GM23338 (cell line): ENCODE results near the gene CACNG8. TPM values are rescaled to one million over a fixed set of nuclear protein-coding genes. Genes with fewer than 3 reads are reported as not detected.

Experiments used
- ATAC-seq: fragments of 200-7000 bp; cut with Tn5 transposase; 3 replicates; pipeline ENCODE4 v1.9.1; 2020
- DNase-seq: peaks from one replicate; pipeline ENCODE4 v3.0.0-alpha.2; 2015; ENCODE audit warnings: low spot score
- H2AFZ ChIP-seq: fragments of 200-600 bp; sonication (generic); 2 replicates; pipeline ENCODE4 v1.8.0; 2016; ENCODE audit warnings: antibody characterized with exemption, mild to moderate bottlenecking, moderate library complexity
- H3F3A ChIP-seq: fragments of 200-600 bp; sonication (generic); replicated peaks from 2 replicates; pipeline ENCODE4 v1.8.0; 2017; ENCODE audit warnings: antibody characterized with exemption, mixed run types, low read depth
- H3K27ac ChIP-seq: fragments of 200-600 bp; sonication (generic); 2 replicates; pipeline ENCODE4 v1.6.1; 2016; ENCODE audit warnings: low read depth
- H3K27me3 ChIP-seq: fragments of 200-600 bp; sonication (generic); 2 replicates; pipeline ENCODE4 v1.8.0; 2016; ENCODE audit warnings: mild to moderate bottlenecking, mixed run types, moderate library complexity; ENCODE audit not compliant: insufficient read depth
- H3K36me3 ChIP-seq: fragments of 200-600 bp; sonication (generic); 2 replicates; pipeline ENCODE4 v1.8.0; 2016; ENCODE audit warnings: mild to moderate bottlenecking; ENCODE audit not compliant: insufficient read depth
- H3K4me1 ChIP-seq: fragments of 200-600 bp; sonication (generic); 2 replicates; pipeline ENCODE4 v1.8.0; 2016; ENCODE audit warnings: mild to moderate bottlenecking, moderate library complexity; ENCODE audit not compliant: insufficient read depth
- H3K4me2 ChIP-seq: fragments of 200-600 bp; sonication (generic); 2 replicates; pipeline ENCODE4 v1.7.1; 2017; ENCODE audit warnings: mixed run types
- H3K4me3 ChIP-seq: fragments of 200-600 bp; sonication (generic); 2 replicates; pipeline ENCODE4 v1.6.1; 2016; ENCODE audit warnings: mixed run types
- H3K79me2 ChIP-seq: fragments of 200-600 bp; sonication (generic); replicated peaks from 2 replicates; pipeline ENCODE4 v1.8.0; 2017; ENCODE audit warnings: mild to moderate bottlenecking; ENCODE audit not compliant: insufficient read depth
- H3K9me2 ChIP-seq: fragments of 200-600 bp; sonication (generic); 2 replicates; pipeline ENCODE4 v1.8.0; 2017; ENCODE audit not compliant: insufficient read depth
- H4K20me1 ChIP-seq: fragments of 200-600 bp; sonication (generic); replicated peaks from 2 replicates; pipeline ENCODE4 v1.8.0; 2017; ENCODE audit warnings: mild to moderate bottlenecking; ENCODE audit not compliant: insufficient read depth
- H3K27ac Mint-ChIP-seq: 2 replicates; pipeline ENCODE4 v1.8.0; 2020; ENCODE audit warnings: inconsistent platforms, mild to moderate bottlenecking, moderate library complexity, mixed read lengths
- H3K27me3 Mint-ChIP-seq: 3 replicates; pipeline ENCODE4 v1.8.0; 2022; ENCODE audit warnings: low read depth, mild to moderate bottlenecking, moderate library complexity, mixed read lengths, inconsistent platforms; ENCODE audit not compliant: insufficient read depth, poor library complexity
- H3K36me3 Mint-ChIP-seq: 3 replicates; pipeline ENCODE4 v1.8.0; 2021; ENCODE audit warnings: low read depth, mild to moderate bottlenecking, inconsistent platforms, moderate library complexity, mixed read lengths
- H3K4me1 Mint-ChIP-seq: 3 replicates; pipeline ENCODE4 v1.8.0; 2020; ENCODE audit warnings: mild to moderate bottlenecking, inconsistent platforms, mixed read lengths
- H3K4me3 Mint-ChIP-seq: 3 replicates; pipeline ENCODE4 v1.8.0; 2021; ENCODE audit warnings: moderate library complexity, mild to moderate bottlenecking, inconsistent platforms, mixed read lengths
- H3K9me3 Mint-ChIP-seq: 3 replicates; pipeline ENCODE4 v1.8.0; 2020; ENCODE audit warnings: moderate library complexity, mild to moderate bottlenecking, inconsistent platforms, mixed read lengths
- CTCF ChIP-seq, 2 experiments: fragments of 200-600 bp in 1 of 2; sonication (generic) in 1 of 2; conservative IDR thresholded peaks; 2 replicates each; pipeline versions ENCODE4 v1.5.1 to v1.6.1; 2016 to 2017; ENCODE audit warnings: antibody characterized with exemption in 2 of 2, low read depth in 2 of 2, mild to moderate bottlenecking in 2 of 2, moderate library complexity in 1 of 2
- EZH2 ChIP-seq: fragments of 200-600 bp; sonication (generic); IDR thresholded peaks from one replicate; pipeline ENCODE4 v1.8.0; 2017; ENCODE audit warnings: antibody characterized with exemption, mild to moderate bottlenecking, low read depth; ENCODE audit not compliant: unreplicated experiment
- EZH2phosphoT487 ChIP-seq: fragments of 200-600 bp; sonication (generic); IDR thresholded peaks from one replicate; pipeline ENCODE4 v1.8.1; 2018; ENCODE audit warnings: antibody characterized with exemption; ENCODE audit not compliant: unreplicated experiment
- JUNB ChIP-seq: IDR thresholded peaks from one replicate; pipeline ENCODE4 v1.6.1; 2016; ENCODE audit warnings: antibody characterized with exemption; ENCODE audit not compliant: unreplicated experiment
- REST ChIP-seq: IDR thresholded peaks from one replicate; pipeline ENCODE4 v1.6.1; 2018; ENCODE audit warnings: antibody characterized with exemption; ENCODE audit not compliant: unreplicated experiment
- STAT1 ChIP-seq: IDR thresholded peaks from one replicate; pipeline ENCODE4 v1.6.1; 2016; ENCODE audit warnings: antibody characterized with exemption; ENCODE audit not compliant: unreplicated experiment
- ZNF114 ChIP-seq: fragments of 250-450 bp; sonication (Bioruptor Pico); IDR thresholded peaks from 2 replicates; pipeline ENCODE4 v1.5.0; 2020; ENCODE audit warnings: mild to moderate bottlenecking, moderate library complexity
- ZNF331 ChIP-seq: fragments of 250-450 bp; sonication (Bioruptor Pico); IDR thresholded peaks from 2 replicates; pipeline ENCODE4 v1.5.0; 2020; ENCODE audit warnings: low read depth, mild to moderate bottlenecking, moderate library complexity
- ZNF462 ChIP-seq: fragments of 250-450 bp; sonication (Bioruptor Pico); IDR thresholded peaks from 2 replicates; pipeline ENCODE4 v1.5.0; 2020; ENCODE audit warnings: mild to moderate bottlenecking, moderate library complexity
- polyA plus RNA-seq: library from polyadenylated mRNA; unstranded; fragments of >200 nt; fragmentation: Nextera tagmentation; extraction: Ambion mirVana; gene quantifications from 2 replicates; pipeline ENCODE4 v1.2.1, GENCODE V29; 2016
- total RNA-seq: library from RNA; depleted of rRNA; stranded (reverse); fragments of >200 nt; shearing (Covaris generic); gene quantifications from 2 replicates; pipeline ENCODE4 v1.2.3, GENCODE V29; 2014

The CACNG8 gene
- total and polyA plus RNA-seq, 2 experiments from 2014 or later: 2.2 to 3.9 TPM

GRCh38 chr19:53966931-53967330 lies 4.2 kb downstream of the CACNG8 start (continued):
- no peak for TF ChIP-seq EZH2phosphoT487

GRCh38 chr19:53969366-53969765 lies 6.6 kb downstream of the CACNG8 start:
- TF ChIP-seq REST (no peak), JUNB (no peak), EZH2 (no peak), STAT1 (no peak), ZNF462 (no peak), ZNF331 (no peak), CTCF (conservative IDR thresholded peaks at IDR 0.05; ENCODE audit: low read depth in 2 of 2) (no peak), ZNF114 (CRISPR knock-in tag) (no peak)
- Histone ChIP-seq H3F3A (0 out of 2 replicates have a peak, but pooled peaks cover 5% of the 10 kb centered on the region), H3K27me3 (no peaks in the 10 kb centered on the region), H4K20me1 (peaks cover 20% of the 10 kb centered on the region), H3K9me2 (no peaks in the 10 kb centered on the region), H2AFZ (no peak overlapping the region), H3K27ac (no peak overlapping the region), H3K4me3 (no peak overlapping the region), H3K79me2 (peaks cover 28% of the 10 kb centered on the region), H3K4me2 (no peak overlapping the region), H3K36me3 (peaks cover 21% of the 10 kb centered on the region), H3K4me1 (no peaks in the 10 kb centered on the region; the same call in 1 of the 2 replicates)
- DNase-seq: no peak
- no peak for ATAC-seq
- no peaks in the 10 kb centered on the region for H3K9me3 Mint-ChIP-seq
- H3K27me3 Mint-ChIP-seq: peaks cover 5% of the 10 kb centered on the region
- peaks cover 76% of the 10 kb centered on the region for H3K36me3 Mint-ChIP-seq
- peaks cover 15% of the 10 kb centered on the region for H3K4me1 Mint-ChIP-seq
- no peak overlapping the region for H3K4me3 Mint-ChIP-seq
- no peak overlapping the region for H3K27ac Mint-ChIP-seq
